ENCODE measurements around the gene DRC1.

DNA sequence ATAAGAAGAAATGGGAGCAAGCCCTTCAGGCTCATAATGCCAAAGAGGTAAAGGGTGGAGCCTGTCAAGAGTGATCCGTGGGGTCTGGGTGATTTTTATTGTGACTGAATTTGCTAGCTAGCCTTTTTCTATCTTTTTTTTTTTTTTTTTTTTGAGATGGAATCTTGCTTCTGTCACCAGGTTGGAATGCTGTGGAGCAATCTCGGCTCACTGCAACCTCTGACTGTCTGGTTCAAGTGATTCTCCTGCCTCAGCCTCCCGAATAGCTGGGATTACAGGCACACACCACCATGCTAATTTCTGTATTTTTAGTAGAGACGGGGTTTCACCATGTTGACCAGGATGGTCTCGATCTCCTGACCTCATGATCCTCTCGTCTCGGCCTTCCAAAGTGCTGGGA lies 29.1 kb downstream of the DRC1 start:
- TF ChIP-seq POLR2AphosphoS5 (IDR thresholded peaks at IDR 0.05; ENCODE audit: low read depth, low read length) (no peak), POLR2A (IDR thresholded peaks at IDR 0.05; ENCODE audit: low read depth, low read length) (no peak), TAF1 (IDR thresholded peaks at IDR 0.05; ENCODE audit: low read depth, low read length) (no peak), SPI1 (IDR thresholded peaks at IDR 0.05; ENCODE audit: low read depth, low read length) (no peak)
